GM21528 (cell line): Measurements from ENCODE around the gene ABCC4.
"Not testable (repeated sequence)": the region's sequence is repeated elsewhere in the genome, so short reads cannot be mapped to it uniquely, and the experiment has no call there.

Experiments
- ATAC-seq: cut with Tn5 transposase; IDR thresholded peaks from one replicate; pipeline ENCODE4 v1.9.1; 2021; ENCODE audit warnings: mild to moderate bottlenecking, moderate library complexity; ENCODE audit not compliant: unreplicated experiment, low FRiP score

The ABCC4 gene

GRCh38 chr13:95298971-95299621 lies 2.2 kb downstream of the ABCC4 start:
- no peak for ATAC-seq

- ATAC-seq, result no peak
Observed at GRCh38 chr13:95298169-95298965, 2.9 kb downstream of the ABCC4 start.

GRCh38 chr13:95296326-95296925 lies 4.8 kb downstream of the ABCC4 start:
- no peak for ATAC-seq

- no peak for ATAC-seq
Observed at GRCh38 chr13:95295026-95295425, 6.2 kb downstream of the ABCC4 start.

GRCh38 chr13:95292622-95293021 lies 8.6 kb downstream of the ABCC4 start:
- no peak for ATAC-seq

- ATAC-seq, result not testable (repeated sequence)
Observed at GRCh38 chr13:95289901-95290300, 11.3 kb downstream of the ABCC4 start.

GRCh38 chr13:95289020-95289444 lies 12.2 kb downstream of the ABCC4 start:
- ATAC-seq, result no peak

- ATAC-seq, result no peak
Observed at GRCh38 chr13:95284436-95284835, 16.8 kb downstream of the ABCC4 start.

- ATAC-seq, result no peak
Observed at GRCh38 chr13:95279016-95279415, 22.2 kb downstream of the ABCC4 start.

- no peak for ATAC-seq
Observed at GRCh38 chr13:95276037-95276505, 25.2 kb downstream of the ABCC4 start.

- ATAC-seq, result no peak
Observed at GRCh38 chr13:95275322-95276036, 25.8 kb downstream of the ABCC4 start.

GRCh38 chr13:95273592-95274132 lies 27.6 kb downstream of the ABCC4 start:
- ATAC-seq, result not testable (repeated sequence)

GRCh38 chr13:95272076-95272475 lies 29.2 kb downstream of the ABCC4 start:
- not testable (repeated sequence) for ATAC-seq

GRCh38 chr13:95269756-95270155 lies 31.5 kb downstream of the ABCC4 start:
- no peak for ATAC-seq

- not testable (repeated sequence) for ATAC-seq
Observed at GRCh38 chr13:95268343-95269065, 32.7 kb downstream of the ABCC4 start.

GRCh38 chr13:95267662-95268342 lies 33.4 kb downstream of the ABCC4 start:
- no peak for ATAC-seq

GRCh38 chr13:95264225-95264624 lies 37.0 kb downstream of the ABCC4 start:
- no peak for ATAC-seq

- no peak for ATAC-seq
Observed at GRCh38 chr13:95262837-95263384, 38.3 kb downstream of the ABCC4 start.

GRCh38 chr13:95261956-95262355 lies 39.3 kb downstream of the ABCC4 start:
- no peak for ATAC-seq
